ENCODE results near the gene PBXIP1.
A peak's percentile ranks its signal among the peaks of the same experiment; 100 is the strongest.

The PBXIP1 gene

DNA sequence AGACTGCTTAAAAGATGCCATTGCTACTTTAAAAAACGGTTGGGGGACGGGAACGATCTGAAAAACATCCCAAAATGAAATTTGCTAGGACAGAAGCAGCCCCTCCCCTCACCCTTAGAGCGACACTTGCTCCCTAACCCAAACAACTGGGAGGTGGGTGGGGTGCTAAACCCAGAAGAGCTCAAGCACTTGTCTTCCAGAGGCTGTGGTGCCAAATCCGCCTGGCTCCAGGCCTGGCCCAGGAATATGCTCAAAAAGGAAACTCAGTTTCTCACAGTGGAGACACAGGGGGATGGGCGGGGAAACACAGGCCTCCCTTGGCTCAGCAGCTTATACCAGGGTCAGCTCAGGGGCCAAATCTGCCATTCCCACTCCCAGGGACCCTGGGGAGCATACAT lies 644 bp upstream of the PBXIP1 start:
- no peak for DNase-seq

DNA sequence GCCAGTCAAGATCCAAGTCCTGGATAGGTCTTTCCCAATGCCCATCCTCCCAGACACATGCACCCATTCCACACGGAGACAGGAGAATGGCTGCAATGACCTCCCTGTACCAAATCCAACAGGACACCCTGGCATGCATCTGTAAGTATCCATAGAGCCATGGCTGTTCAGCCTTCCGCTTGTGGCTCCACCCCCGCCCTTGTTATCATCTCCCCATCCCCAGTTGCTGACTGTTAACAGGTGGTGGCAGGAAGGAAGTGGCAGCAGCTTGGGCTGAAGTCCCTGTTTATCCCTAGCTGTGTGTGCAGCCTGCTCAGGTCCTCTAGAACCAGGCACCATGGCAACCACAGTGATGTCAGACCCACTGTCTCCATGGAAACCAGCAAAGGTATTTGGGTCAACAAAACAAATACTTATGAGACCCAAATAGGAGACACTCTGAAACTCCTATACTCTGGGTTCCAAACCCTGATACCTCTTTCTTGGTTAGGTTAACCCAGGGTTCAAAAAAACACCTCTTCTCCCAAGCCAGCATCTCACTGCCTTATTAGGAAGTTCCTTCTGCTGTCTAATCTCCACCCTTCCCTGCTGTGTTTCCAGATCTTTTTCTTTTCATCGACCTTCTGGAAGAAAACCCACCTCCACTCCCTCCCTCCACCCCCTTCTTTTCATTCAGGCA lies 721 bp downstream of the PBXIP1 start:
- DNase-seq, result peak; percentile 74

DNA sequence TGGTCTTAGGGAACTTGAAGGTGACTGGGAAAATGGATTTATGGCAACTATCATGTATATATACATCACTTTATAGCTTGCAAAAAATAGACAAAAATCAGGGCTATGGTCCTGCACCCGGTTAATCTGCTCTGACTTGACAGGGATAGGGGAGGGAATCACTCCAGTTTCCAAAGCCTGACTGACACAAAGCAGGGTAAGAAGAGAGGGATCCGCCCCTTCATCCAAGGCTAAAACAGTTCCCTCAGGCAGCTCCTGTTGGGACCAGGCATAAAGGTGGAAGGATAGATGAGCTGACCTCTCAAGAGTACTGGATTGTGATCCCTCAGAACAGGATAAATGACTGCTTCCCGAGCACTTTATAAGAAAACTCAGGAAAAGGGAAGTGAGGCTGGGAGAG lies 1.4 kb downstream of the PBXIP1 start:
- no peak for DNase-seq

DNA sequence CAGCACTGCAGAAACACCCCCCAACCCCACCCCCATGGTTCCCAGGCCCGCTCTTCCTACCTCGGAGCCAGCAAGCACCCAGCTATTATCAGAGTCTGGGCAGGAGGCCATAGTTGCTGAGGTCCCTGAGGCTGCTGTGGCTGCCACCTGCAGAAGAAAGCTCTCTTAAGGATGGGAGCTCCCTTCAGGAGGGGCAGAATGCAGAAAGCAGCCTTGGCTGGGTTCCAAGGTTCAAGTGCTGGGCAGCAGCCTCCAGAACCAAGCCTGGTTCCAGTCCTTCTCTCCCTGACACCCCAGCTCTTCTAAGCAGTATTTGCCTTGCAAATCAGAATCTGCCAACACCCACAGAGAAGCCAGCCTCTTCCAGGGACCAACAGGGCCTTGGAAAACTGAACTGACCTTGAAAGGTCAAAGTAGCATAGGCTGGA lies 2.3 kb downstream of the PBXIP1 start:
- DNase-seq, result no peak

DNA sequence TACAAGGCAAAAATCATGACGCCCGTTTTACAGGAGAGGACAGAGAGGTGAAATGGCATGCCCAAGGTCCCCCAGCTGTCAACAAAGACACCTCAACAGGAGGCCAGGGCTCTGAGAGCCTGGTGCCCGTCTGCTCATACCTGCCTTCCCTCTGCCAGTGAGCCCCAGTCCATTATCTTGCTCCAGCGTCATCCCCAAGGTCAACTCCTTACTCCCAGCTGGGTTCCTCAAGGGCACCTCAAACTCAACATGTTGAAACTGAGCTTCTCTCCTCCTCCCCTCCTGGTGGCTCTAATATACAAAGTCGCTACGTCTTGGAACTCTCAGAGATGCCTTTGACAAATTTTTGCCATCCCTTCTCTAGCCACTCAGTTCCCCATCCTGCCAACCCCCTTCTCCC lies 3.2 kb downstream of the PBXIP1 start:
- no peak for DNase-seq

DNA sequence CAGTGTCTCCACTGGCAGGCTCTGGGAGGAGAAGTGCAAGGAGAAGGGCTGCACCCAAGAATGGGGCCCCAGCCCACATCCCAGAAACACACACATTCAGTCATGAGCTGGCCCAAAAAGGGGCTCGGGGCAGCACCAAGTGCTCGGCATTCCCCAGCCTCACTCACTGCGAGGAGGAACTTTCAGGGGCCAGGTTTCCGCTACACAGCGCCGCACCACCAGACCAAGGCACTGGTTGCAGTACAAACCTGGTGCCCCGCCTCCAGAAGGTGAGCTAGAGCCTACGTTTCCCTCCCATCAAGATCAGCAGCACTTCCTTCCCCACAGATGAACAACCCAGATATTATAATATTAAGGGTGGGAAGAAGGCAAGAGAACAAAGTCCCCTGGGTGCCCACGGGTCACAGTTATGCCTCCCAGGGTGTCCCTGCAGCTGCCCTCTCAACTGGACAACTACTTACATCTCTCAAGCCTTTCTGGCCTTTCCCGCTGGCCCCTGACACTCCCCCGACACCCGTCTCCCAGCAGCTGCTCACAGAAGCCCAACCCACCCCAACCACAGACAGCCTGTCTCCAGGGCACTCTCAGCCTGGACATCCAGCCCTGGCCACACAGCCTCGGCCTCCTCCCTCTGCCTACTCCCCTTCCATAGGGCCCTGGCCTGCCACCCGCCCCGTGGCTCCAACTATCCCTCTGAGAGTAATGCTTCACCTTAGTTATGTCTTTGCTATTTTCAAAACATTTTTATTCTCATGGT lies 3.8 kb downstream of the PBXIP1 start:
- peak; percentile 49 for DNase-seq

DNA sequence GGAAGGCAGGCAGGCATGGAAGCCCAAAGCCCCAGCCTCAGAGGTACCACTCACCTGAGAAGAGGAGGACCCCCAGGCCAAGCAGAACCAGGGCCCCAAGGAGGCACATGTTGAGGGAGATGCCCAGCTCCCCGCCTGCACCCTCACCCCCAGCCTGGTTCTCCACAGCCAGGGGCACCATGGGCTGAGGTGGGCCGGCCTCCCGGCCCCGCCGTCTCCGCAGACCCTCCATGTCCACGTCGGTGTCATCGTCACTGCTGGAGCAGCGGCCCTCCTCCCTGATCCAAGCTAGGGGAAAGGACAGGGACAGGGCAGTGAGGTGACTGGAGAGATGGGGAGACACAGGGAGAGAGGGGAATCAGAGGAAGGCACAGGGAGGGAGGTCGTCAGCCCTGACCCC lies 7.8 kb downstream of the PBXIP1 start:
- no peak for DNase-seq

DNA sequence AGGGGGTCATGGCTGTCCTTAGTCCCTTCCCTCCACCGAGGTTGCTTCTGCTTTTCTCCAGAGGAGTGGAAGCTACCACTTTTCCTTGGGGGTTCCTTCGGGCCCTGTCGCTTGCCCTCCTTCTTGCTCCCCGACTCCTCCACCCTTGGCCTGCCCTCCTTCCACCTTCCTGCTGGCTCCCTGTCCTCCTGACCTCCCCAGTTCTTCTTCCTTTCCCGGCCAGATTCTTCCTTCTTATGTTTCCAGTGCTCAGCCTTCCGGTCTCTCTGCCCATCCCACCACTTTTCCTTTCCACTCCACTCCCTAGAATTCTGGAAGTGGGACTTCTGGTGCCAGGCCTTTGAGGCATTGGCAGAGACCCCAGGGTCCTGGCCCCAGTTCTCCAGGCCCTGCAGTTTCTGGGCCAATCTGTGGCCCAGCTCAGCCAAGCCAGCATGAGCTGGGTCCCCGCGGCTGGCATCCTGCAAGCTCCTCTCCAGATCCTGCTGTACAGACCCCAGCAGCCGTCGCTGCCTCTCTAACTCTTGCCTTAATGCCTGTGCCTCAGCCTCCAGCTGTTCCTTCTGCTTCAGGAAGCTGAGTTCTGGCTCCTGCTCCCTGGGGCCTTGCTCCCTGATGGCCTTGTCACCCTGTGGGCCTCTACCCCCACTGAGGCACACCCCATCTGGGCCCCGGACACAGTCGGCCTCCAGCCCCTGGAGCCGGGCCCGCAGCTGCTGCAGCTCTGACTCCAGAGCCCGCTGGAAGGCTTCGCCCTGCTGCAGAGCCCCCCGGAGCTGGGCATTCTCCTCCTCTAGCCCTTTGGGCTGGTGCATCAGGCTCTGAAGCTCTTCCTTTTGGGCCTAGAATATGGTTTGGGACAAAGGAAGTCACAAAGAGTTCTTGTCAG lies 9.7 kb downstream of the PBXIP1 start:
- DNase-seq, result no peak

DNA sequence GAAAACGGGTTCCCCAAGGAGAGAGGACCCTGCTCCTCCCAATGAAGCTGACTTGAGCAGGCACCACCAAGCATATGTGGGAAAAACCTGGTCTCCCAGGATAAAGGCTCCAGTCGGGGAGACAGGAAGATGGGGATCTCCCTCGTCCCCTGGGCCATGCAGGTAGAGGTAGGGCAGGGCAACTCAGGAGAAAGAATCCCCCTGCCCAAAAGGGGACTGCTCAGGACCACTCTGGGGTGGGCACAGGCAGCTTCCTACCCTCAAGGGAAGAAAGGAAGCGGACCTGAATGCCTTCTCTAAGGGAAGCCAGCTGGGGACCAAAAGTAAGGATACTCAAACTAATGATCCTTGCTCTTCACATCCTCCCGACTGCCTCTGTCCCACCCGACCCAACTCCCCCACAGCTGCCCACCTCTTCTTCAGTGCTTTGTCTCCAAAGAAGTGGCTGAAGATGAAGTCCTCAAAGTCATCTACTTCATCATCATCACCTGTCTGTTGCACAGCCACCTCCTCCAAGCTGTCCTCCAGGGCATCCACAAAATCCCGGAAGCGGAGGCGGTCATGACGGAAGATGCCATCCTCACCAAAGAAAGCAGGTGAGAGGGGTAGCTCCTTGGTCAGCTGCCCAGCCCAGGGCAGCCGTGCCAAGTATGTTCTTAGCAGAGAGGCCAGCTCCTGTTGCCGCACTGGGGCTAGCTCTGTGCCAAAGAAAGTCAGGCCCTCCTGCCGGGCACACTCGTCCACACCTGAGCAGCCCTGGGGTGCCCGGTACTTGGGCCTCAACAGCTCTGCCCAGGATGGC lies 10.5 kb downstream of the PBXIP1 start:
- no peak for DNase-seq

DNA sequence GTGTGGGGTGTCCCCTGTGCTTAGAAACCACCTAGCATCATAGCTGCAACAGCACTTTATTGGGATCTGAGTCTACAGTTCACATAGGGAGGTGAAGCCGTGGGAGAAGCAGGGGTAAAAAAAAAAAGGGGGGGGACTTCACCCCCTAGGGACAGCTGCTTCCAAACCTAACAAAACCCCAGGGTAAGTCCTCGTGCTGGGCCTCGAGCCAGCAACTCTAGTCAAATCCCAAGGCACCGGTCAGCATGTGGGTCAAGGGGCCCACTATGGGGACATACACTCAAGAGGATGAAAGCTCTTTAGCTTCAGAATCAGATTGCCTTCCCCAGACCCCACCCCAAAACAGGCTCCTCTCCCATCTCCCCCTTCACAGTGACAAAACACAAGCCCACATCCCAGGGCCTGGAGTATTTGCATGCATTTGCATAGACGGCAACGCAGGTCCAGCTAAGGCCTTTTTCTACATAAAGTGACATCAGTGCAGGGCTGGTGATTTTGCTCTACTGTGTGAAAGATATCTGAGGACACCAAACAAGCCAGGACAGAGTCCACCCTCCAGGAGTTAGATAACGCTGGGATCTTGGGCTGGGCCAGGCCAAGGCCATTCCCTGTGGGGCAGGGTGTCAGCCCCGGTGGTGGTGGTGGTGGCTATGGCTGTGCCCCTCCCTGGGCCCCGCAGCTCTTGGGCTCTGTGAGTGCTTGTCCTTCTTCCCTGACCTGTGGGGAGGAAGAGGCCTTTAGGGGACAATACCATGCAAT lies 11.3 kb downstream of the PBXIP1 start:
- no peak for DNase-seq

DNA sequence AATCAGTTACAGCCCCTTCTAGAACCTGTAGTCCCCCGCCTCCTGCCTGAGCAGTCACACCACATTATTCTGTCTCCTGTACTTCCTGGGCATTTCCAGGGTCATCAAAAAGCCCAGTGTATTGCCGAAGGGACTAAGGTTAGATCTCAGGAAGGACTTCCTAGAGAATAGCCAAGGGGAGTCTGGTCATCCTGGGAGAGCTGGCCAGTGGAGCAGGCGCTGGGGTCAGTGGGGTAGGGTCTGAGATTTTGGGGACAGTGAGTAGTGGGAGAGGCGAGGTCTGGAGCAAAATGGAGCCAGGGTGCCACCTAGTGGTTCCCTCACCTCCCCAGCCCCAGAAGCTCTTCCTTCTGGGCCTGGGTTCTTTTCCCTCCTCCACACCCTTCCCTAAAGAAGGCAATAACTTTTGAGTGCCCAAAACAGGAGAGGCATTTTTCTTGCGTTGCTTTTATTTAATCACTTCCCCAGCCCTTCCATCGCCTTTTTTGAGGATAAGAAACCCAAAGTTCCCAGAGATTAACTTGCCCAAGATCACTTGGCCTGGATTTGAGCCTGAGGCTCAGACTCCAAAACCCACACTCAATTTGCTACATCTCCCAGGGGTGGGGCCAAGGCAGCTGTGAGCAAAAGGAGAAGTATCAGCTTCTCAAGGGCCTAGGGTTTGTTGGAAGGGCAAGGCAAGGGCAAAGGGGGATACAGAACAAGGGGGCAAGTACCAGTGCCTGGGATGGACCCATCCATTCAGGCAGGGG lies 12.1 kb downstream of the PBXIP1 start:
- DNase-seq, result peak; percentile 54

DNA sequence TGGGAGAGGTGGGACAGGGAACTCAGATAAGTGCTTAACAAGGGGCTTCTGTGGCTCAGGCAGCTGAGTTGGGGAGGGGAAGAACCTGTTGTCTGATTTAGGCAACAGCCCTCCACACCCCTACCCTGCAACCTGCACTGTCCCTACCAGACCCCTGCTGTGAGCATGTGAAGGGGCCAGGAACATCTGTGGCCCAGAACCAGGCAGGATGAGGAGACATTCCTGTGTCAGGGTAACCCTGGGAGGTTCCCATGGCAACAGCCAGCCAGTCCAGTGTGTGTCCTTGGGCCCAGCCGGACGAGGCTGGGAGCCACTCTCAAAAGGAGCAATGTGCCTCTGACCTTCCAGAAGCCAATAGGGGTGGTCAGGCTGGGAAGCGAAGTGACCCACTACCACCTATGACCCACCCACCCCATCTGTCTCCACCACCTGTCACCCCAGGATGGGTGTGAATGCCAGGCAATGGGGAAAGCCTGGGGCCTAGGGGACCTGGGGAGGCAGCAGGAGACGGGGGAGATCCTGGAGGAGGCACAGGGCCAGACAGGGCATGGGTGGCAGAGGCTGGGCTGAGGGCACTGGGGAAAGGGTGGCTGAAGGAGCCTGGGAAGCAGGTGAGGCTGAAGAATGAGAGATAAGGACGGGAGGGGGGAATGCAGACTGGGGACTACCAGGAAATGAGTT lies 14.4 kb downstream of the PBXIP1 start:
- DNase-seq, result no peak

DNA sequence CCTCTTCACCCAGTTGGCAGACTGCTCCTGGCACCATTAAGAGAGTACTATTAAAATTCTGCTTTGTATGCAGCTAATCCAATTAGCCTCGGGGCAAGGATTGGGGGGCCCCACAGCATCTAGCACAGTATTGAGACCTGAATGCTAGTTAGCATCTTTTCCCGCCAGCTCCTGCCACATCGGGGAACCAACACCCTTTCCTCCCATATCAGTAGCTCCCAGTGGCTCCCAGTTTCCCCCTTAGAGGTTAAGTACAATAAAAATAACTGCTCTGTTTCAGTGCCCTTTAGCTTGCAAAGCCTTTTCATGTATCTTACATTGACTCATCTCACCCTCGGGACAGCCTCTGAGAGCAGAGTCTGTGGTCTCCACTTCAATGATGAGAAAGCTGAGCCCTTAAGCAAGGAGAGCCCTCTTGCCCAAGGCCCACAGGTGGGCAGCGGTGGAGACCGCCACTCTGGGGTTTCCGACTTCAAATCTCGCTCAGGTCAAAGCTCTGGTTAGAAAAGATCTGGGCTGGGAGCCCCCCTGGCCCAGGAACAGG lies 15.2 kb downstream of the PBXIP1 start:
- no peak for DNase-seq

DNA sequence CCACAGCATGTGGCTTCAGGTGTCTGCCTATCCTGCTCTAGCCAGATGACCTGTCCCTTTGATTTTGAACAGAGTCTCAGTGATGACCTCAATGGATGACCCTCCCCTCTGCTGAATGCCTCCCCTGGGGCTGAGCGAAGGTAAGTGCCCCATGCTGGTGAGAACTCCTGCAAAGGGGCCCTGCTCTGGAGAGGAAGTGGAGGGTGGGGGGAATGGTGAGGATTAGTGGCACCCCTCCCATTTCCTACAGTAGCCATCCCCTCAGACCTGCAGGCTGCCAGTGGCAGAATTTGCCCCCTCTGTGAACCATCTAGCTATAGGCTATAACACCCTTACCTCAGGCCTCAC lies 15.7 kb downstream of the PBXIP1 start:
- DNase-seq, result no peak

DNA sequence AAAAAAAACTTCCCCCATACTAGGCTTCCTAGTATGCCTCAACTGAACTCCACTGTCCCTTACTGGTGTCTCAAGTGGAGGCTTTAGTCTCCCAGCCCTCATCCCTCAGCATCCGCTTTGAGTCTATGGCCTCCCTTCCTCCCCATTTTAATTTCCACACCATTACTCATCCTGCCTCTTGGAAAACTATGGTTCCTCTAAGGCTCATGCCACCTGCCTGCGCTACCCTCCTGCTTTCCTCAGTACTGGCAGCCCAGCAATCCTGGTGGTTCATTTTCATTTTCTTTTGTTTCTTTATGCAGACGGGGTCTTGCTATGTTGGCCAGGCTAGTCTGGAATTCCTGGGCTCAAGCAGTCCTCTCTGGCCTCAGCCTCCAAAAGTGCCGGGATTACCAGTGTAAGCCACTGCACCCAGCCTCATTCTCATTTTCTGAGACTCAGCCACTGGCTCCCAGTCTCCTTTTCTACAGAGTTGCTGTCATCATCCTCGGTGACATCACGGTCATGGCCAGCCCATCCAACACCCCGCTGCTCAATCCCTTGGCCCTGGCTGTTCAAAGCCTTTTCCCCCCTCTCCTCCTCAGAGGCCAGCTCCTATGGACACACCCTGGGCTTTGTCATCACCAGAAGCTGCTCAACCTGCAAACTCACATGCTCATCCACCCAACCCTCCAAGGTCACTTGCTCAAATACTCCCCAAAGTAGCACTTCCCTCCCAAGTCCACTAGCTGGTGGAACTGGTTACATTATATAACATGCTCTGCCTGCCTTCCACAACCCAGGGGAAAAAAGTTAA lies 17.1 kb downstream of the PBXIP1 start:
- DNase-seq, result no peak

DNA sequence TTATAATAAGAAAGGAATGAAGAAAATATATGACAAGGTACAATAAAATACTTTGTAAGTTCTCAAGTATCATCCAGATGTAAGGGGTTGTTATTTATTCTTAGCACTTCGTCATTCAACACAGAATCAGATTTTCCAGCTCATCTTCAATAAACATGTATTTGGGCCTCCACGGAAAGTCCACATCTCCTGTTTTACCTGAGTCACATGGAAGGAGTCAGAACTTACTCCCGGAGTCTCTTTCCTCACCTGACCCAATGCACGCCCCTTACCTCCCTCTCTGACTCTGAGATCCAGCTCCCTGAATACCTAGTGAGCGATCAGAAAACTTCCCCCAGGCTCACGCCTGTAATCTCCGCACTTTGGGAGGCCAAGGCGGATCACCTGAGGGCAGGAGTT lies 17.9 kb downstream of the PBXIP1 start:
- no peak for DNase-seq

DNA sequence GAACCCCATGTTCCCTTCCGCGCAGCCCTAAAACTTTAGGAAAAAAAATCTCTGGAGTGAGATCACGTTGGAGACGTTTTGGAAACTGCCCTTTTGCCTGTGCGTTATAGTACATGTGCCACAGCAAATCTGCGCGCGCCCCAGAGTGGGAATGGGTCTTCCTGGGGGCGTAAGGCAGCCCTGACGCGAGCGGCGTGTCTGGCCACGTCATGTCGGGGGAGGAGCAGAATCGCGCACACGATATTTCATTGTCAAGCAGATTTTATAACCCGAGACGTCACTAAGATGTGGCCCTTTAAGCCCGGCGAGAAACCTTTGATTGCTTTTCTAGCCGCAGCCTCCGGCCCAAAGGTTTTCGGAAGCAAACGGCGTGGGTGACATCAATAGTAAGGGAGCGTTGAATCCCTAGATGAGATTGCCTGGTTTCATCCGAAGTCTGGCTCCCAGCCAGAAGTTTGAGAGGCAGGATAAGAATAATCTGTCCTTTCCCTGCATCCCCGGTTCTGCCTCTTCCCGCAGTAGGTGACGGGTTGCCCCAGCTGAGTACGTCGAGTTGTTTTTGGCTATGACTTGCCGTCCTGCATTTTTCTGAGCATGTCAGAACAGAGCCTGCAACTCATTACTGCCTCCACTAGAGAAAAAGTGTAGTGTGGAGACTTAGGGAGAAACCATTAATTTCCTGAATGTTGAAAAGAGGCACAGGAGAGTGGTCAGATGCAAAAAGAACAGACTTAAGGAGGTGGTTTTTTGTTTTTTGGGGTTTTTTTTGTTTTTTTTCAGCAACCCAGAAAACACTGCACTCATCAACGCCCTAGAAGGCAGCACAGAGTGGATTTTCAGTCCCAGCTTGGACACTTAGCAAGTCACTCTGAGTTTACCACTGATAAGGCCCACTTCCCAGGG lies 18.6 kb downstream of the PBXIP1 start:
- DNase-seq, result peak; percentile 88

DNA sequence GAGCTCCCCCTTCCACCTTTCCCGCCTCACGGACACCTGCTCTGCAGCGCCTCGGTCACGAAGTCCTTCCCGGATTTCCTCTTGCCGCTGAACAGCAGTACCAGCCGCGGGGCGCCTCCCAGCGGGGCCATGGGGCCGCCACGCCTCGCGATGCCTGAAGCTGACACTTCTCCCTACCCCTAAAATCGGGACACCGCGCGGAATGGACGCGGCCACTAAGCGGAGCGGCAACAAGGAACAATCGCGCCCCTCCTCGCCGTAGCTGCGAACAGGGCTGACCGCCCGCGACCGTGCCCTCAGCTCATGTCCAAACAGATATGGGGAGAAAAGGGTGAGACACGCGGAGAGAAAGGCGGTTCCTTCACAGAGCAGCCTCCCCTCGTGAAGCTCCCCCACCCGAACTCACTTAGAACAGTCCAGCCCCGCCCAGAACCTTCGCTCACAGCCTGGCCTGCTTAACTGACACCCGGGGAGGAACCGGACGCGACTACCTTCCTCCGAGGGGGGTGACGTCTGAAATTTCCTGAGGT lies 19.3 kb downstream of the PBXIP1 start, which contains the start of gene PMVK:
PMVK (minus strand) TSS at position 165 of the 530 bp plus-strand sequence; CDS start at position 131, 34 bp downstream.
- peak; percentile 91 for DNase-seq

Data from activated CD4-positive, CD25-positive, alpha-beta regulatory T cell treated with anti-CD3 and anti-CD28 coated beads, Interleukin-2, amount 50 U/mL, for 72 hours (primary cell).